Hippocampal formation (tissue), 2 donors: Measurements from ENCODE around the gene EPB41L1.

Experiments used
- DNase-seq, 2 donors: peaks; one replicate each; lab custom pipeline; 2025; lab: John Stamatoyannopoulos, UW

EPB41L1 gene

GRCh38 chr20:36281785-36282380 is 127.3 kb downstream of the EPB41L1 start:
- DNase-seq = no peak
